GM12865 (cell line): ENCODE measurements around the gene FKBP9.

Source experiments
- DNase-seq: peaks from one replicate; pipeline ENCODE4 v3.0.0; 2010; ENCODE audit warnings: low read depth
- H3K4me3 ChIP-seq: 2 replicates; pipeline ENCODE4 v1.5.1; 2011; ENCODE audit warnings: mild to moderate bottlenecking, low read depth, low read length, control low read depth
- CTCF ChIP-seq: IDR thresholded peaks from 2 replicates; pipeline ENCODE4 v1.5.1; 2011; ENCODE audit warnings: low read length, control low read depth, low read depth, inconsistent platforms; ENCODE audit not compliant: insufficient read depth; ENCODE audit errors: missing control alignments

Gene FKBP9

GRCh38 chr7:32941181-32941580 lies 16.1 kb upstream of the FKBP9 start:
- DNase-seq, result no peak
- TF ChIP-seq CTCF, result no peak
- no peak overlapping the region for H3K4me3 ChIP-seq

- no peak for TF ChIP-seq CTCF
- peak overlapping the region; percentile 72 for H3K4me3 ChIP-seq
- no peak for DNase-seq
These were observed 15.4 kb upstream of the FKBP9 start for GRCh38 chr7:32941681-32942414.

GRCh38 chr7:32942415-32943251 lies 14.6 kb upstream of the FKBP9 start:
- peak overlapping the region; percentile 72 for H3K4me3 ChIP-seq
- DNase-seq, result peak; percentile 71
- TF ChIP-seq CTCF, result peak; percentile 67

GRCh38 chr7:32943252-32944030 lies 13.8 kb upstream of the FKBP9 start:
- no peak for DNase-seq
- no peak for TF ChIP-seq CTCF
- peak overlapping the region; percentile 8 for H3K4me3 ChIP-seq

GRCh38 chr7:32947420-32947983 lies 9.7 kb upstream of the FKBP9 start:
- DNase-seq, result no peak
- no peak for TF ChIP-seq CTCF
- no peak overlapping the region for H3K4me3 ChIP-seq

GRCh38 chr7:32948202-32948601 lies 9.0 kb upstream of the FKBP9 start:
- H3K4me3 ChIP-seq, result no peak overlapping the region
- TF ChIP-seq CTCF, result no peak
- no peak for DNase-seq
